Measurements from ENCODE around the gene CBARP. TPM values are rescaled to one million over a fixed set of nuclear protein-coding genes. Genes with fewer than 3 reads are reported as not detected.

CBARP gene
- total RNA-seq, 1 donor from 2014 or later = 4.0 TPM

DNA sequence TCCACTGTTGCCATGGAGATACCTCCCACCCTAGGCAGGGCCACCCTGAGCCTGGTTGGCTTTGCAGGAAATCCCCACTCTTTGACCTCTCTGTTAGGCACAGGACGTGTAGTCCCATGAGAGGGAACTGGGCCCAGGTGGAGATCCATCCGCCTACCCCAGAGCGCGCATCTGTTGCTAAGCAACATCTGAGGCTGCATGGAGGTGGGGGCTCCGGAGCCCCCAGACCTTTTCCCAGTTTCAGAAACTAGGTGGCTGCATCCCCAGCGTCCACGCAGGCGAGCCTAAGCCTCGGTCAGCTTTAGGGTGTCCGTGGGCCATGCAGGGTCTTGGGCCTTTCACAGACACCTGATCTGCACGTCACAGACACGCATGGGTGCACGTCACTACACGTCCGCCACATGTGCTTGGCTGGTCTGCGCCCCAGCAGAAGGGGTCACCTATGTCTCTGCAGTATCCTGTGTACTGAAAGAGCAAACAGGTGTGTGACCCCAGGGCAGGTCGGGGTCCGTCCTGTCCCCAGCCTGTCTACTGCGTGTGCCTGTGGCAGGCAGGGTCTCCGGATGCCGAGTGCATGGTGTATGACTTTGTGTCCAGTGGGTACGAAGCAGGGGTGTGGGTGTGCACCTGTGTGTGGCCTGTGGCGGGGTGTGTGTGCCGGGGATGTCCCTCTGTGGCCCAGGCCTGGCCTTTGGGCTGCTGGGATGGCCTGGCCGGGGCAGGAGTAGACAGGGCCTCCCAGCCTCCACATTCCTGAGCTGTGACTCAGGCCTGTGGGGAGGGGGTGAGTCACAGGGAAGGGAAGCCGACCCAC is 27.2 kb upstream of the CBARP start:
- peak; percentile 96 for DNase-seq (ENCODE audit: low read depth)

DNA sequence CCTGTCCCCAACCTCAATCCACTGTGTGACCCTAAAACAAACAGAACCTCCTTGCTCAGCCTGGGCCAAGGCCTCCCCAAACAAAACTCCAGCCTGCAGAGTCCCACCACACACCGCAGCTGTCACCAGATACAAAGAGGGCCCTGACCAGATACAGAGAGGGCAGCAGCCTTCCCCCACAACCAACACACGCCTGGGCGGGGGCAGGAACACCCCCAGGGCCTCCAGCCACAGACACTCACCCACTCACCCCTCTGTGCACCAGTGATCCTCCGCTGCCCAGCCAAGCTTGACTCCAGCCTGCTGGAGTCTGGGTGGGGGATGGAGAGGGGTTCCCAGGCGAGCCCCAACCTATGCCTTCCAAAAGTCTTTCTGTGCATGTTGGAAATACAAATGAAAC is 25.4 kb upstream of the CBARP start:
- DNase-seq (ENCODE audit: low read depth) = peak; percentile 83

DNA sequence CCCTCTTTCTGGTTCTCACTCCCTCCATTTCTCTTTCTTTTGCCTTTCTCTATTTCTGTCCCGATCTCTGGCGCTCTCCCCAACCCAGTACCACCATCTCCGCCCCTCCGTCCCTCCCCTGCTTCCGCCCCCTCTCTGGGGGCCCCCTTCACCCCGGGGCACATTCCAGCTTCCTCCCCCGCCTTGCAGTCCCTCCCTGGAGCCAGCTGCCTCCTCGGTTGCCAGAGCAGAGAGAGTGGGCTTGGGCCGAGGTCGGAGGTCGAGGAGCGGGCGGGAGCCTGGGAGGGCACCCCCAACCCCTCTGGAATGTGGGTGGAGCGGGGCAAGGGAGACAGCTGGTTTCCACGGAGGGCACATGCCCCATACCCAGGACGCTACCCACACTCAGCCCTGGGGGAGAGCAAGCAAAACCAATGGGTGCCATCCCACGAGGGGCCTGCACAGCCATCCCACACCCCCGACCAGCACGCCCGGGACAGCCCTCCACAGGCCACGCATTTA is 24.9 kb upstream of the CBARP start:
- peak; percentile 64 for DNase-seq (ENCODE audit: low read depth)

DNA sequence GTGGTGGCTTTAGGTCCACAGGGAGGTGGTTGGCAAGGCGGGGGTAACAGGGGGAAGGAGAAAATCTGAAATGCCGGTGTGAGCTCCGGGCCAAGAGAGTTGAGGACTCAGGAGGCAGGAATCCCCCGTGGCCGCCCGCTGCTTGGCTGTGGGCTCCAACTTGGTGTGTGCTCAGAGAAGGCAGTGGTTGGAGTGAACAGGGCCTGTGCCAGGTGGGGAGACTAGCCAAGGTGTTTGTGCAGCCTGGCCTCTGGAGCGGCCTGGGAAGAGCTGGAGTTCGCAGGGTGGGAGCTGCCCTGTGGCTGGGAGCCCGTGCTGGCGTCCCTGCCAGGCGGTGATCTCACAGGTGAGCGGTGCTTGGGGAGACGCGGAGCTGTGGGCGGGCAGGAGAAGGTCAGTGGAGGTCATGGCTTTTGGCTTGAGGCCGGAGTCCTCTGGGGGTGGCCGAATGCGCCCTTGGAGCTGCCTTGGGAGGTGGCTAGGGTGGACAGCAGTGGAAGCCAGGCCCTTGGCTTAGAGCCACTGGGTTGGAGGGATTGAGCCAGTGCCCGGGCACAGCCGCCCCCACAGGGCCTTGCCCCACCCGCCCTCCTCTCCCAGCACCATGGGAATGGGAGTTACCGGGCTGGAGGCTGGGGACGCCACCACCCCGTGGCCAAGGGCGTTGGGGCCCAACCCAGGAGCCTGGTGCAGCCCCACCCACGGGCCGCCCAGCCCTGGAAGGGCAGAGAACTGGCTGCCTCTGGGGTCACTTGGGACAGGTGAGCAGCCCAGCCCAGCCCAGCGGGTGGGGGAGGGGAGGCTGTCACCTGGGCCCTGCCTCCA is 24.2 kb upstream of the CBARP start:
- DNase-seq (ENCODE audit: low read depth) = peak; percentile 67

DNA sequence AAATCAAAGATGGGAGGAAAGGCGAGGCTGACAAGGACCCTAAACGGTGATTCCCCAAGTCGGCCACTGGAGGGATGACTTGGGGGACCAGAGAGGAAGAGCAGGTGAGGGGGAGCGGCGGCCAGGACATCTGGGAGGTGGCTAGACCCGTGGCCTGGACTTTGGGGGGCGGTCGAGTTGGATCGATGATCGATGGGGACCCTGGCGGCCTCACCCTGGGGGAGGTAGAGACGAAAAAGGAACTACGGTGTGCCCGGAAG is 23.7 kb upstream of the CBARP start:
- DNase-seq (ENCODE audit: low read depth) = no peak

DNA sequence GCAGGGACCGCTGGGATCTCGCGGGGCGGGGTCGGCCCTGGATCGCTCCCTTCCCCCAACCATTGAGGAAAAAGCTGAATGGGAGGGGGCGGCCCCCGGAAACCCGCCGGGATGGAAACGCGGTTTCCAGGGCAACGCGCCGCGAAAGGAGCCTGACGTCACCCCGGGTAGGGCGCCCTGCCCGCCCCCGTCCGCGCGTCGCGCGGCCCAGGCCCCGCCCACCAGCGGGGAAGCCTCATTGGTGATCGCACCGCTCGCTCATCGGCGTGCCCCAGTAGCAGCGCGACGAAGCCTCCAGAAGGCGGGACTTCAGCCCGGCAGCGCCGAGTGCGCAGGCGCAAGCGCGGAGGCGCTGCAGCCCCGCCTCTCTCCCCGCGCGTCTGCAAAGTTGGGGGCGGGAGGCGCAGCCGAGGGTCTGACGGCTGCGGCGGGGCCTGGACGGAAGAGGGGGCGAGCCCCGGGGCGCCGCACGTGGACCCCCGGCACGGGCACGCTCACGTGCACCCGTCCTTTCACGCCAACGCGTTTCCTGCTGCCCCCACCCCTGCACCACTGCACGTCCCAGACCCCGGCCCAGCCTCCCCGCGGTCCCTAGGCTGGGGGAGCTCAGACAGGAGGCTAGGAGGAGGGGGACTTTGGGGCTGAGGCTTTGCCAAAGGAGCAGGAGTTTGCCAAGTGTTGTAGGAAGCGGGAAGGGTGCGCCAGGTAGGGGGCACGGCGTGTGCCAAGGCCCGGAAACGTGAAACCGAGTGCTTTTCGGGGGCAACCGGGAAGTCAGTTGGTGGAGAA is 23.1 kb upstream of the CBARP start:
- DNase-seq (ENCODE audit: low read depth) = peak; percentile 94

DNA sequence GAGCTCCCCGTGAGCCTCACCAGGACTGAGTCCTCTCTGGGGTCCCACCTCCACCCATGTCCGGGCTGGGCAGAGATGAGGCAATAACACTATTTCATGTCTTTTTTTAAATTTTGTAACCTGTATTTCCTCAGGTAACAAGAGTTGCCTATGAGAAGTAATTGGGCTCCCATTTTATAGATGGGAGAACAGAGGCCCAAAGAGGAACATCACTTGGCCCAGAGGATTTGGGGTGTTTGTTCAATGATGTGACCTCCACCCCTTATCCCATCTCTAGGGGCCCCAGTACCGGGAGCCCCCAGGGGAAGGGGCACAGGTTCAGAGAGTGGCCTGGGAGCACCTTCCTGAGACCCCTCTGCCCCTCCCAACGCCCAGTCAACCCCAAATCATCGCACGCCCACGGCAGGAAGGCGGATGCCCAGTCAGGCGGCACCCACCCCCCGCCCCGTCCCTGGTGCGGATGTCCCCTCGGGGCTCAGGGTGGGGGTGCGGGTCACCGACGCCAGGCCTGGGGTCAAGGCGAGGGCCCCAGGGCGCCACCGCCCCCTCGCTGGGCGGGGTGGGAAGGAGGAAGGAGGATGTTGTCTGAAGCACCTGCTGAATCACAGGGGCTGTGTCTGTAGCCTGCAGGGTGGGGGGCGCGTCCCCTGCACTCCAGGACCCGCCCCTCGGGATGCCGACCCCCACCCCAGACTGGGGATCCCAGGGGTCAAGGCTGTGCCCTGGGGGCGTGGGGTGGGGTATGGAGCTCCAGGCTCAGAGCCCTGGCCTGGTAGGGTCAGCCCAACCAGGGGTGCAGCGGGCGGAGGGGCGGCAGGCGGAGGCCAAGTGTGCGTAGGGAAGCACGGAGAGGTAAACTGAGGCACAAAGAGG is 22.3 kb upstream of the CBARP start:
- no peak for DNase-seq (ENCODE audit: low read depth)

DNA sequence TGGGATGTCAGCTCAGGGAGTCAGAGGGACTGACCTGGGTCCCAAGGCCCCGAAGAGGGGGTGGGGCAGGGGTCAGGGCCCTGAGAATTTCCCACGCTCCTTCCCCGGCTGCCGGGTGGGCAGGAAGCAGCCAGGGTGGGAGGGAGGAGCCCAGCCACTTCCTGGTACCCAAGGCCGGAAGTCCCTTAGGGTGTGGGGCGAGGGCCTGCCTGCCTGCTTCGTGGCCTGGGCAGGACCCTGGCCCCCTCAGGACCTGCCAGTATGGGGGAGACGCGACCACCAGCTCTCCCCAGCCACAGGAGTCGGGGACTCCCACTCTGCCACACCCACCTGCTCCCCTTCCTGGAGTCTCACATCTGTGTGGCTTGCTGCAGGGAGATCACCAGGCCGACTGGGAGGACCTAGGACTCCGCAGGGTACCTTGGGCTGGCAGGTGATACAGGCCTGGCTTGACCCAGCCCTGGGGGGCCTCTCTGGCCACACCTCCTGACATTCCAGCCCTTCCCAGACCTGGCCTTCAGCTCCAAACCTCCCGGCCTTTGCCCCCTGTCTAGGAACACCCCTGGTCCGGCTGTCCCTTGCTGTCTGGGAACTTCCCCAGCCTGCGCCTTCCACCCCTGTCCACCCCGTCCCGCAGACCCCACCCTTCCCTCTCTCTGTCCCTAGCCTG is 21.5 kb upstream of the CBARP start:
- peak; percentile 60 for DNase-seq (ENCODE audit: low read depth)

DNA sequence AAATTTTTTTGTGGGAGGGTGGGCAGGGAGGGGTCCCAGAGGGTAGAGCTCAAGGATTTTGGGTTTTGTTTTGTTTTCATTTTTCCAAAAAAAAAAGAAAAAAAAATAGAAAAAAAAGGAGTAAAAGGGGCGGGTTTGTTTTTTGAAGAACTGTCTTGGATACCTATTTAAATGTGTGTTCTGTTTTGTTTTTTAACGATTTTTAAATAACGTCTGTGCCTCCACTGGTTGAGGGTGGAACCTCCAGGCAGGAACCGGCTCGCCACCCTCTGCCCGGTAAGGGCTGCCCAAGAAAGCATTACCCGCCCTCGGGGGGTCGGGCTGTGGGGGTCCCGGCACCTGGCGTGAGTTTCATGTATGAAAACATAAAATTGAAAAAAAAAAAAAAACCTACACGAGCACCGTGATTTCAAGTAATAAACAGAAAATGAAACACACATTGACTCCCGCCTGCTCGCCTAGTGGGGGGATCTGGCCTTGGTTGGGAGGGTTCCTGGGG is 21.0 kb upstream of the CBARP start:
- no peak for DNase-seq (ENCODE audit: low read depth)

DNA sequence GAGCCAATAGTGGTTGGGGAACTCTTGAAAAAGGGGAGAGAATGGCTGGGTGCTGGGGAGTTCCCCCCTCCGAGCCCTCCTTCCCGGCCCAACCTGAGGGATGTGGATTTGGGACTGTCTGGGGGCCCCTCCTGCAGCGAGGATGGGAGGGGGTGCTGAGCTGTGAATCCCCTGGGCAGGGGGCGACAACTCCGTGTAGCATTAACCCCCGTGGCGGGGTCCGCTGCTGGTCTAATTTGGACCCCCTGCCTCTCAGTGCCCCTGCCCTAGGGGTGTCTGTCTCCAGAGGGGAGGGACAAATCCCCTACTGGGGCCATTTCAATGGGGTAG is 20.3 kb upstream of the CBARP start:
- no peak for DNase-seq (ENCODE audit: low read depth)

DNA sequence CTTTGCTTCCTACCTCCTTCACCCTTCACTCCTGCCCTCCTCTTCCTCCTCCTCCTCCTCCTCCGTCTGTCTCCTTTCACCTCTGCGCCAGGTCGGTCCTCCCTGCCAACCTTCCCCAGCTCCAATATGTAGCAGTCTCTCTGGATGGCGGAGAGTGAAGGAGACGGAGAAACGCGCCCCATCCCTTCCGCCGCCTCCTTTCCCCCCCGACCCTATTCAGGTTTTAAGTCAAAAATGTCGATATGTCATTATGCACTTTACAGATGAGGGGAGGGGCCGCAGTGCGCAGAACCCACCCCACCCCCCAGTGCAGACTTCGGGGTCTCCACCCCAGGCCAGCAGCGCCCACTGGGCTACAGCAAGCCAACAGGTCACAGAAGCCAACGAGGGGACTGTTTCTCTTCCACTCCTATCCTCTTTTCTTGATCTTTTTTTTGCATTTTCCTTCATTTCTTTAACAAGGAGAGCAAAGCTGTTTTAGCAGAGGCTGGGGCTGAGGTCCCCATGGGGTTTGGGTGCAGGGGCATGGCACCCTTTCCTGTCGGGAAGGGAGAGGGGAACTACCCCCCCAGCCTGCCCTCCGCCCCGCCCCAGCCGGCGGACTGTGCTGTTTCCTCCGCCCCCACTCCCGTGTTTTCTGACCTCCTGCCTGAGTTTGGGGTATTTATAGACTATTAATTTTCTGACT is 19.8 kb upstream of the CBARP start:
- no peak for DNase-seq (ENCODE audit: low read depth)

DNA sequence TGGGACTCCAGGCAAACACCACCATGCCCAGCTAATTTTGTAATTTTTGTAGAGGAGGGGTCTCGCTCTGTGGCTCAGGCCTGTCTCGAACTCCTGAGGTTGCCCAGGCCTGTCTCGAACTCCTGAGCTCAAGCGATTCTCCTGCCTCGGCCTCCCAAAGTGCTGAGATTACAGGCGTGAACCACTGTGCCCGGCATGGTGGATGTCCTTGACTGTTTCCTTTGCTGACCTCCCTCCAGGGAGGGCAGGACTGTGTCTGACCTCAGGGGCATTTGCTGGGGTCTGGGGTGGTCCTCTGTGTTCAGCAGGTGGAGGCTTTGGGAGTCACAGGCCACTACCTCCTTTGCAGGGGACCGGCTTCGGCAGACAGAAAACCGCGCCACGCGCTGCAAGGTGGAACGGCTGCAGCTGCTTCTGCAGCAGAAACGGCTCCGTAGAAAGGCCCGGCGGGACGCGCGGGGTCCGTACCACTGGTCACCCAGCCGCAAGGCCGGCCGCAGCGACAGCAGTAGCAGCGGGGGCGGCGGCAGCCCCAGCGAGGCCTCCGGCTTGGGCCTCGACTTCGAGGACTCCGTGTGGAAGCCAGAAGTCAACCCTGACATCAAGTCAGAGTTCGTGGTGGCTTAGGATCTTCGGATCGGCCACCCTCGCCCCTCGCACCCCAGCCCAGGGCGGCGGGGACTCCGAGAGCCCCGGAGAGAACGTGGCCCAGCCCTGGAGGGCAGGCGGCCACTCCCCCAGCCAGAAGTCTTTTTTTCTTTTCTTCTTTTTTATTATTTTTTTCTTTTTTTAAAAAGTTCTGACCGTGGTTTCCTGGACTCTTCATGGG is 19.1 kb upstream of the CBARP start:
- DNase-seq (ENCODE audit: low read depth) = peak; percentile 0

DNA sequence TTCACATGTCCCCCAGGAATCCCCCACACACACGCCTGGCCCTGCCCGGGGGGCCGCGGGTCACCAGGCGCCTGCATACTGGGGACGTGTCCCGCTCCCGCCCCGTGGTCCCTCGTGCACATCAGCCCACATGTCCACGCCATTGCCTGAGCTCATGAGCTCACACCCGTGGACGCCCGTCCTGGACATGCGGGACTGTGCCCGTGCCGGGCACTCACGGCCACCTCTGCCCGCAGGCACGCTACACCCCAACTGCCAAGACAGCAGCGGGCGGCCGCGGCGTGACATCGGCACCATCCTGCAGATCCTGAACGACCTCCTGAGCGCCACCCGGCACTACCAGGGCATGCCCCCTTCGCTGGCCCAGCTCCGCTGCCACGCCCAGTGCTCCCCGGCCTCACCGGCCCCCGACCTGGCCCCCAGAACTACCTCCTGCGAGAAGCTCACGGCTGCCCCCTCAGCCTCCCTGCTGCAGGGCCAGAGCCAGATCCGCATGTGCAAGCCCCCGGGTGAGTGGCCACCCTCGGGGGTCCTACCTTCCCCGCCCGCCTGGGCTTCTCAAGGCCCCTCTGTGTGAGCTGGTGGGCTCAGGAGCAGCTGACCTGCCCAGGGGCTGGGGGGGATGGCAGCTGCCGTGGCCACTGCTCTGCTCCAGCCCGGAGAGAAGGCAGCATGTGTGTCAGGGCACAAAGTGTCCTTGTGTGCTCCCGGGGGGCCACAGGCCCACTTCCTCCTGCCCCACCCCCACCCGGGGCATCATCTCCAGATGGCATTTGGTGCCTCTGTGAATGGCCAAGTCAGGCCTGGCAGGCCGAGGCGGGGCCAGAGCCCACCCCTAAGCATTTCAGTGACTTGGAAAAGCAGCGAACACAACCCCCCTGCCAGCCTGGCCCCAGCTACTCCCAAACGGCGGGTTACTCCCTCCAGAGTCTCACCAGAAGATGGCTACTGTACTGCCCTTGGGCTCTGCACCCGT is 17.7 kb upstream of the CBARP start:
- DNase-seq (ENCODE audit: low read depth) = no peak

DNA sequence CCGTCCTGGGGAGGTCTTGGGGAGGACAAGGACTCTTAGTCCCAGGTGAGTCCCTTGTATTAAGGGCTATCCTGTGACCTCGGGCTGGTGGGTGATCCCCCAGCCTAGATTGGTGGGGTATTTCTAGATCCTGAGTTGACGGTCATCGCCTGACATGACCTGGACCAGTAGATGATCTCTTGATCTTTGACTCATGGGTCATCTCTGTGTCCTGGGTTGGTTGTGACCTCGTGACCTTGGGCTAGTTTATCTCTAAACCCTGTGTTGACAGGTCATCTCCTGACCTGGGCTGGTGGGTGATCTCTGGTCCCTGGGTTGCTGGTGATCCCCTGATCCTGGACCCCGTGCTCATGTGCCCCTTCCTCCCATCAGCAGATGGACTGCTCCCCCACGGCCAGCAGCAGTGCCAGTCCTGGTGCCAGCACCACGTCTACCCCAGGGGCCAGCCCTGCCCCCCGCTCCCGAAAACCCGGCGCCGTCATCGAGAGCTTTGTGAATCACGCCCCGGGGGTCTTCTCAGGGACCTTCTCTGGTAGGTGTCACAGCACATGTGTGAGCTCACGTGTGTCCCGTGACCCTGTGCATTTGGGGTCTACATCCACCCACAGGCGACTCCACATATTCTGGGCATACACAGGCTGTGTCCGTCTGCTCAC is 16.9 kb upstream of the CBARP start:
- DNase-seq (ENCODE audit: low read depth) = no peak

DNA sequence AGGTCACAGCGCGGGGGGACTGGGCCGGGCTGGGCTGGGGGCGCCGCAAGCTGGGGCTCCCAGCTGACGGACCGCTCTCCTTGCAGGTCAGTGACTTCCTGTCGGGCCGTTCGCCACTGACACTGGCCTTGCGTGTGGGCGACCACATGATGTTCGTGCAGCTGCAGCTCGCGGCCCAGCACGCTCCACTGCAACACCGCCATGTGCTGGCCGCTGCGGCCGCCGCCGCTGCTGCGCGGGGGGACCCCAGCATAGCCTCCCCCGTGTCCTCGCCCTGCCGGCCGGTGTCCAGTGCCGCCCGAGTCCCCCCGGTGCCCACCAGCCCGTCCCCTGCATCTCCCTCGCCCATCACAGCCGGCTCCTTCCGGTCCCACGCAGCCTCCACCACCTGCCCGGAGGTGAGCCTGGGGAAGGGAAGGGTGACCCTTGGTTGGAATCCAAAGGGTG is 16.3 kb upstream of the CBARP start:
- DNase-seq (ENCODE audit: low read depth) = no peak

DNA sequence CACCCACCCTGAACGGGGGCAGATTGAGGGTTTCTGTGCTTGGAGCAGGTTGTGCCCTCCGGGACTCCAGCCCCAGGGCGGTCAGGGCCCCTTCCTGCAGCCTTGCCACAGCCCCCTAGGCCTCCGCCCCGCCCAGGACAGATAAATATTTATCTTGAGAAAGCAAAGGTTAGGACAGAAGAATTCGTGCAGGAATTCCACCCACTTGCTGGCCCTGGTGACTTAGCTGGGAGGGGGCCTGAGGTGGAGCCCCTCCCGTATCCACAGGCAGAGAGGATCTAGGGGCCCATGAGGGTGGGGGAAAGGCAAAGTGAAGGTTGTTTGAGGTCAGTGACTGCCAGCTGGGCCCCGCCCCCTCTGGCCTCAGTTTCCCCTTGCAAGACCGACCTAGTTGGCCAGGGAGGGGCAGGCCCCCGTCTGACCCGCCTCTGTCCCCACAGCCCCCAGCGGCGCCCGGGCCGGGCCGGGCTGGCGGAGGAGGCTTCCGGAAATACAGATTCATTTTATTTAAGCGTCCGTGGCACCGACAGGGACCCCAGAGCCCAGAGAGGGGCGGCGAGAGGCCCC is 15.8 kb upstream of the CBARP start:
- DNase-seq (ENCODE audit: low read depth) = no peak
